ENCODE measurements around the gene FASLG. TPM values are rescaled to one million over a fixed set of nuclear protein-coding genes. Genes with fewer than 3 reads are reported as not detected.

FASLG gene
- total RNA-seq, 1 donor from 2014 or later: not detected

GRCh38 chr1:172662464-172663109 is 3.7 kb downstream of the FASLG start:
- no peak overlapping the region for H3K27ac Mint-ChIP-seq (ENCODE audit: unreplicated experiment)
- H3K4me3 Mint-ChIP-seq (ENCODE audit: unreplicated experiment): no peak overlapping the region
- no peaks in the 10 kb centered on the region for H3K36me3 Mint-ChIP-seq (ENCODE audit: unreplicated experiment)
- H3K27me3 Mint-ChIP-seq (ENCODE audit: unreplicated experiment): no peaks in the 10 kb centered on the region
- H3K9me3 Mint-ChIP-seq (ENCODE audit: unreplicated experiment): no peaks in the 10 kb centered on the region
- no peak for TF ChIP-seq CTCF (IDR thresholded peaks at IDR 0.05; ENCODE audit: partially characterized antibody, unreplicated experiment)
- no peaks in the 10 kb centered on the region for H3K4me1 Mint-ChIP-seq (ENCODE audit: low read depth, unreplicated experiment)
- DNase-seq: no peak

DNA sequence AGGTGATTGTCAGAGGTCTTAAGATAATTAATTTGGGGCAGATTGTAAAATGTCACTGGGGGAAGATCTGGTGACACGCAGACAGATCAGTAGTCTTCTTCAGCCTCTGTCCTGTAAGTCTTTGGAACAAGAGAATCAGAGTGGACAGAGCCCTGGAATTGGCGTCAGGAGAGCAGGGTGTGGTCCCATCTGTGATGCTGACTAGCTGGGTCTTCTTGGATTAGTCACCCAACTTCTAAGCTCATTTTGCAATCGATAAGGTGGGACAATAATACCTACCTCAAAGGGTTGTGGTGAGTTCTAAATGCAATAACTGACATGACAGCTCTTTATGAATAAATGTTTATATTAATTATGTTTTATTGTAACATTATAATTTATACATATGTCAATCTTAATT is 4.8 kb downstream of the FASLG start:
- no peak for TF ChIP-seq CTCF (IDR thresholded peaks at IDR 0.05; ENCODE audit: partially characterized antibody, unreplicated experiment)
- DNase-seq: no peak
- Mint-ChIP-seq H3K27me3 (ENCODE audit: unreplicated experiment) (no peaks in the 10 kb centered on the region), H3K9me3 (ENCODE audit: unreplicated experiment) (no peaks in the 10 kb centered on the region), H3K4me3 (ENCODE audit: unreplicated experiment) (no peak overlapping the region), H3K36me3 (ENCODE audit: unreplicated experiment) (no peaks in the 10 kb centered on the region), H3K4me1 (ENCODE audit: low read depth, unreplicated experiment) (no peaks in the 10 kb centered on the region), H3K27ac (ENCODE audit: unreplicated experiment) (no peak overlapping the region)

GRCh38 chr1:172668097-172668496 is 9.2 kb downstream of the FASLG start:
- Mint-ChIP-seq H3K4me3 (ENCODE audit: unreplicated experiment) (no peak overlapping the region), H3K27me3 (ENCODE audit: unreplicated experiment) (no peaks in the 10 kb centered on the region), H3K9me3 (ENCODE audit: unreplicated experiment) (no peaks in the 10 kb centered on the region), H3K4me1 (ENCODE audit: low read depth, unreplicated experiment) (no peaks in the 10 kb centered on the region), H3K36me3 (ENCODE audit: unreplicated experiment) (no peaks in the 10 kb centered on the region), H3K27ac (ENCODE audit: unreplicated experiment) (no peak overlapping the region)
- no peak for TF ChIP-seq CTCF (IDR thresholded peaks at IDR 0.05; ENCODE audit: partially characterized antibody, unreplicated experiment)
- no peak for DNase-seq

DNA sequence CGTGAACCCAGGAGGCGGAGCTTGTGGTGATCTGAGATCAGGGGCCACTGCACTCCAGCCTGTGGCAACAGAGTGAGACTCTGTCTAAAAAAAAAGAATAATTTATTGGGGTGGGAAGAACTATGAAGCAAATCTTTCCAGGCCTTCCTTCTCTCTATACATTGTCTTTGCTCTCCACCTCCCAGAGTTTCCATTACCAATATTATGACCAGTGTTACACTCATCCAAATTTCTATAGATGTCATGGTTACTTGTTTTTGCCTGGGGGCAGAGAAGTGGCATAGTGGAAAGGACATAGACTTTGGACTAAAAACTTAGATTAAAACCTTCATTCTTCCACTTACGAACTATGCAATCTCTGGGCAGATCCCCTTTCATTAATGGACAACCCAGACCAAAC is 10.1 kb downstream of the FASLG start:
- Mint-ChIP-seq H3K27ac (ENCODE audit: unreplicated experiment) (no peak overlapping the region), H3K27me3 (ENCODE audit: unreplicated experiment) (no peaks in the 10 kb centered on the region), H3K9me3 (ENCODE audit: unreplicated experiment) (no peaks in the 10 kb centered on the region), H3K4me3 (ENCODE audit: unreplicated experiment) (no peak overlapping the region), H3K4me1 (ENCODE audit: low read depth, unreplicated experiment) (no peaks in the 10 kb centered on the region), H3K36me3 (ENCODE audit: unreplicated experiment) (no peaks in the 10 kb centered on the region)
- no peak for DNase-seq
- TF ChIP-seq CTCF (IDR thresholded peaks at IDR 0.05; ENCODE audit: partially characterized antibody, unreplicated experiment): no peak

DNA sequence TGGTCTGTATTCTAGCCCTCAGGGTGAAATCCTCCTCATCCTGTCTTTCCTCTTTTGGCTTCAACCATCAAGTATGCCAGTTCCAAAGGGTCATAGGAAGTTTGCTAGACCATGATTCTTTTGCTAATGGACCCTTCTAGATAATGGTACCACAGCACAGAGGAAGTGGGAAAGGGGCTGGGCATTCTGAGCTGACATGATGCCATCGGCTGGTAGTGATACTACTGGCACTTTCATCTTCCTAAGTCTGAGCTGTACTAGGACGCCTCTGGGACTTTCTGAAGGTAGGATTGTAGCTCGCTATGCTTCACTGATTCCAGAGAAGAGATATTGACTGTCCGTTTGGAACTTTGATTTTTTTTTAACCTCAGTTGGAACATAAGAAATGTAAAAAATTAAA is 11.4 kb downstream of the FASLG start:
- H3K4me3 Mint-ChIP-seq (ENCODE audit: unreplicated experiment): no peak overlapping the region

More for the DNA sequence above, 11.4 kb downstream of the FASLG start:
- H3K36me3 Mint-ChIP-seq (ENCODE audit: unreplicated experiment): no peaks in the 10 kb centered on the region
- H3K27ac Mint-ChIP-seq (ENCODE audit: unreplicated experiment): no peak overlapping the region
- no peaks in the 10 kb centered on the region for H3K9me3 Mint-ChIP-seq (ENCODE audit: unreplicated experiment)
- no peak for TF ChIP-seq CTCF (IDR thresholded peaks at IDR 0.05; ENCODE audit: partially characterized antibody, unreplicated experiment)
- H3K27me3 Mint-ChIP-seq (ENCODE audit: unreplicated experiment): no peaks in the 10 kb centered on the region
- no peaks in the 10 kb centered on the region for H3K4me1 Mint-ChIP-seq (ENCODE audit: low read depth, unreplicated experiment)
- DNase-seq: no peak
